Hepatocyte (in vitro differentiated cells): ENCODE measurements around the gene B3GNT3.

ENCODE experiments used
- CTCF ChIP-seq: fragments of 200-600 bp; sonication (generic); IDR thresholded peaks from 2 replicates; pipeline ENCODE4 v1.5.1; 2016; ENCODE audit warnings: antibody characterized with exemption, mild to moderate bottlenecking; ENCODE audit not compliant: poor library complexity
- EZH2 ChIP-seq: fragments of 200-600 bp; sonication (generic); IDR thresholded peaks from 2 replicates; pipeline ENCODE4 v1.6.1; 2016; ENCODE audit warnings: antibody characterized with exemption, mild to moderate bottlenecking, borderline replicate concordance

- TF ChIP-seq EZH2 (no peak), CTCF (peak; percentile 80)
These were observed 28.3 kb upstream of the B3GNT3 start for GRCh38 chr19:17766543-17767131.
